COLO829 (cell line): ENCODE measurements around the gene CLEC20A.

Source experiments
- DNase-seq: peaks from one replicate; pipeline ENCODE4 v3.0.0; 2012; ENCODE audit warnings: low spot score

Gene CLEC20A

GRCh38 chr1:178496410-178497135, at the start of gene CLEC20A:
TSS of gene CLEC20A (minus strand) at chr1:178496964. CDS start at chr1:178496939, 25 bp downstream.
- no peak for DNase-seq

GRCh38 chr1:178544531-178544930, 47.8 kb upstream of the CLEC20A start:
- no peak for DNase-seq

- no peak for DNase-seq
Measured at GRCh38 chr1:178543290-178543607, 46.5 kb upstream of the CLEC20A start.

GRCh38 chr1:178542554-178543289, 46.0 kb upstream of the CLEC20A start:
- DNase-seq: peak; percentile 92

GRCh38 chr1:178541829-178542553, 45.2 kb upstream of the CLEC20A start:
- peak; percentile 42 for DNase-seq

- no peak for DNase-seq
Measured at GRCh38 chr1:178541379-178541778, 44.6 kb upstream of the CLEC20A start.

- DNase-seq: no peak
Measured at GRCh38 chr1:178540646-178541045, 43.9 kb upstream of the CLEC20A start.

GRCh38 chr1:178540204-178540603, 43.4 kb upstream of the CLEC20A start:
- no peak for DNase-seq

GRCh38 chr1:178539291-178539690, 42.5 kb upstream of the CLEC20A start:
- no peak for DNase-seq

GRCh38 chr1:178538192-178538916, 41.6 kb upstream of the CLEC20A start:
- no peak for DNase-seq

- DNase-seq: no peak
Measured at GRCh38 chr1:178537382-178538090, 40.8 kb upstream of the CLEC20A start.

- no peak for DNase-seq
Measured at GRCh38 chr1:178536844-178537371, 40.1 kb upstream of the CLEC20A start.

- DNase-seq: no peak
Measured at GRCh38 chr1:178536329-178536728, 39.6 kb upstream of the CLEC20A start.

- DNase-seq: no peak
Measured at GRCh38 chr1:178534137-178534868, 37.5 kb upstream of the CLEC20A start.

GRCh38 chr1:178533121-178533946, 36.6 kb upstream of the CLEC20A start:
- no peak for DNase-seq

- DNase-seq: peak; percentile 94
Measured at GRCh38 chr1:178532392-178532791, 35.6 kb upstream of the CLEC20A start.

- DNase-seq: no peak
Measured at GRCh38 chr1:178531887-178532286, 35.1 kb upstream of the CLEC20A start.

- DNase-seq: no peak
Measured at GRCh38 chr1:178530502-178530901, 33.7 kb upstream of the CLEC20A start.

GRCh38 chr1:178530037-178530402, 33.3 kb upstream of the CLEC20A start:
- peak; percentile 48 for DNase-seq
